MM.1S (cell line): Measurements from ENCODE around the gene HHIPL1.

Source experiments
- CTCF ChIP-seq: fragments of 300-600 bp; sonication (generic); IDR thresholded peaks from 2 replicates; pipeline ENCODE4 v1.5.1; 2016; ENCODE audit warnings: antibody characterized with exemption, low read length, mixed read lengths
- EZH2phosphoT487 ChIP-seq: fragments of 300-600 bp; sonication (generic); IDR thresholded peaks from 2 replicates; pipeline ENCODE4 v1.6.1; 2018; ENCODE audit warnings: antibody characterized with exemption, low read length

- TF ChIP-seq CTCF (no peak), EZH2phosphoT487 (no peak)
Measured at GRCh38 chr14:99643343-99643742, 1.6 kb upstream of the HHIPL1 start.
